PC-9 (cell line): ENCODE measurements around the gene CCNG1. TPM values are rescaled to one million over a fixed set of nuclear protein-coding genes. Genes with fewer than 3 reads are reported as not detected.

Experiments used
- BruUV-seq: library from RNA; stranded (reverse); fragments of 400-500 nt; replicated peaks from 2 replicates; lab custom pipeline; 2021; lab: Mats Ljungman, UMichigan
- CTCF ChIA-PET: fragments of 300-600 bp; sonication (Branson Sonifier 250); formaldehyde crosslinking; loops from one replicate; lab custom pipeline; 2022; ENCODE audit warnings: antibody characterized with exemption; lab: Charles Lee
- POLR2A ChIA-PET: fragments of 300-600 bp; sonication (Branson Sonifier 250); formaldehyde crosslinking; loops from one replicate; lab custom pipeline; 2022; ENCODE audit warnings: antibody characterized with exemption; ENCODE audit not compliant: unreplicated experiment; lab: Charles Lee
- DNase-seq, 2 experiments: peaks; one replicate each; pipeline versions ENCODE4 v3.0.0 to v3.0.0-alpha.2; 2015 to 2022; ENCODE audit warnings: mixed read lengths in 1 of 2
- H2AFZ ChIP-seq: fragments of 200-600 bp; sonication (generic); 2 replicates; pipeline ENCODE4 v1.8.1; 2017; ENCODE audit warnings: antibody characterized with exemption
- H3F3A ChIP-seq: fragments of 200-600 bp; sonication (generic); 2 replicates; pipeline ENCODE4 v1.8.1; 2017; ENCODE audit warnings: antibody characterized with exemption, mild to moderate bottlenecking, low read depth; ENCODE audit not compliant: insufficient read depth
- H3K27ac ChIP-seq: fragments of 200-600 bp; sonication (generic); 2 replicates; pipeline ENCODE4 v1.6.1; 2016; ENCODE audit warnings: mixed run types
- H3K27me3 ChIP-seq: fragments of 200-600 bp; sonication (generic); 2 replicates; pipeline ENCODE4 v1.6.1; 2016; ENCODE audit warnings: low read depth, mixed run types; ENCODE audit not compliant: insufficient read depth
- H3K36me3 ChIP-seq: fragments of 200-600 bp; sonication (generic); 2 replicates; pipeline ENCODE4 v1.6.1; 2016; ENCODE audit warnings: low read depth, mixed run types
- H3K4me1 ChIP-seq: fragments of 200-600 bp; sonication (generic); replicated peaks from 2 replicates; pipeline ENCODE4 v1.6.1; 2016; ENCODE audit warnings: mixed run types; ENCODE audit not compliant: insufficient read depth
- H3K4me2 ChIP-seq: fragments of 200-600 bp; sonication (generic); 2 replicates; pipeline ENCODE4 v1.6.1; 2017; ENCODE audit warnings: mixed run types
- H3K4me3 ChIP-seq: fragments of 200-600 bp; sonication (generic); 2 replicates; pipeline ENCODE4 v1.6.1; 2016; ENCODE audit warnings: mixed run types
- H3K79me2 ChIP-seq: fragments of 200-600 bp; sonication (generic); 2 replicates; pipeline ENCODE4 v1.6.1; 2017; ENCODE audit warnings: low read depth, mixed run types
- H3K9me2 ChIP-seq: fragments of 200-600 bp; sonication (generic); 2 replicates; pipeline ENCODE4 v1.8.1; 2017; ENCODE audit warnings: mild to moderate bottlenecking; ENCODE audit not compliant: insufficient read depth
- H3K9me3 ChIP-seq: fragments of 200-600 bp; sonication (generic); 2 replicates; pipeline ENCODE4 v1.8.1; 2016; ENCODE audit warnings: low read depth; ENCODE audit not compliant: insufficient read depth
- H4K20me1 ChIP-seq: fragments of 200-600 bp; sonication (generic); 2 replicates; pipeline ENCODE4 v1.8.1; 2017; ENCODE audit not compliant: insufficient read depth
- EZH2 ChIP-seq: fragments of 200-600 bp; sonication (generic); IDR thresholded peaks from 2 replicates; pipeline ENCODE4 v1.8.0; 2017; ENCODE audit warnings: antibody characterized with exemption, low read depth
- intact Hi-C: fragments of 100-400 bp; cut with micrococcal nuclease; formaldehyde crosslinking; loops from one replicate; pipeline ENCODE4 v1.10.0; 2022; ENCODE audit not compliant: unreplicated experiment
- total RNA-seq: library from RNA; stranded (reverse); gene quantifications from 2 replicates; pipeline ENCODE4 v1.2.3, GENCODE V29; 2021
- TF ChIP-seq, protein P1 (sequence below): fragments of 200-600 bp; sonication (generic); conservative IDR thresholded peaks from 2 replicates; pipeline ENCODE4 v1.6.1; 2017; ENCODE audit warnings: mixed run types, antibody characterized with exemption, mild to moderate bottlenecking, moderate library complexity

Gene CCNG1
- total RNA-seq, 1 experiment from 2014 or later, result 112 TPM

DNA sequence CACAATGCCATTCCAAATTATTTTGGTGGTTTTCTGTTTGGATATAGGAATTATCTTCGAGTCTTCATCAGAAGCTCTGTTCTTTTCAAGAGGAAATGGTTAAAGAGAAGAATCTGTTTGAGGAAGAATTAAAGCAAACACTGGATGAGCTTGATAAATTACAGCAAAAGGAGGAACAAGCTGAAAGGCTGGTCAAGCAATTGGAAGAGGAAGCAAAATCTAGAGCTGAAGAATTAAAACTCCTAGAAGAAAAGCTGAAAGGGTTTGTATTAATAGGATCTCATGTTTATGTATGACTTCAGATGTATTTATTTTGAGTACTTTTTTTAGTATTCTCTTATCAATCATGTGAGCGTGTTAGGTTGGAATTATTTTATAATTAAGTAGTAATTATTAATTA is 38.0 kb downstream of the CCNG1 start:
- Histone ChIP-seq H3K4me2 (no peak overlapping the region), H3F3A (peaks cover 4% of the 10 kb centered on the region; the same call in 1 of the 2 replicates), H3K79me2 (no peaks in the 10 kb centered on the region), H2AFZ (no peak overlapping the region), H3K9me3 (no peaks in the 10 kb centered on the region), H3K27me3 (no peaks in the 10 kb centered on the region), H3K9me2 (no peaks in the 10 kb centered on the region), H3K27ac (no peak overlapping the region), H3K36me3 (peaks cover 36% of the 10 kb centered on the region), H4K20me1 (peaks cover 5% of the 10 kb centered on the region; the same call in 1 of the 2 replicates), H3K4me1 (no peaks in the 10 kb centered on the region), H3K4me3 (no peak overlapping the region)
- POLR2A ChIA-PET, result no interaction called here
- CTCF ChIA-PET, result no interaction called here
- TF ChIP-seq EZH2, result no peak
- TF ChIP-seq, protein P1, sequence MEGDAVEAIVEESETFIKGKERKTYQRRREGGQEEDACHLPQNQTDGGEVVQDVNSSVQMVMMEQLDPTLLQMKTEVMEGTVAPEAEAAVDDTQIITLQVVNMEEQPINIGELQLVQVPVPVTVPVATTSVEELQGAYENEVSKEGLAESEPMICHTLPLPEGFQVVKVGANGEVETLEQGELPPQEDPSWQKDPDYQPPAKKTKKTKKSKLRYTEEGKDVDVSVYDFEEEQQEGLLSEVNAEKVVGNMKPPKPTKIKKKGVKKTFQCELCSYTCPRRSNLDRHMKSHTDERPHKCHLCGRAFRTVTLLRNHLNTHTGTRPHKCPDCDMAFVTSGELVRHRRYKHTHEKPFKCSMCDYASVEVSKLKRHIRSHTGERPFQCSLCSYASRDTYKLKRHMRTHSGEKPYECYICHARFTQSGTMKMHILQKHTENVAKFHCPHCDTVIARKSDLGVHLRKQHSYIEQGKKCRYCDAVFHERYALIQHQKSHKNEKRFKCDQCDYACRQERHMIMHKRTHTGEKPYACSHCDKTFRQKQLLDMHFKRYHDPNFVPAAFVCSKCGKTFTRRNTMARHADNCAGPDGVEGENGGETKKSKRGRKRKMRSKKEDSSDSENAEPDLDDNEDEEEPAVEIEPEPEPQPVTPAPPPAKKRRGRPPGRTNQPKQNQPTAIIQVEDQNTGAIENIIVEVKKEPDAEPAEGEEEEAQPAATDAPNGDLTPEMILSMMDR, result no peak
- intact Hi-C loops, result no loop called here
- BruUV-seq, result no TSS peak
- no peak for DNase-seq

DNA sequence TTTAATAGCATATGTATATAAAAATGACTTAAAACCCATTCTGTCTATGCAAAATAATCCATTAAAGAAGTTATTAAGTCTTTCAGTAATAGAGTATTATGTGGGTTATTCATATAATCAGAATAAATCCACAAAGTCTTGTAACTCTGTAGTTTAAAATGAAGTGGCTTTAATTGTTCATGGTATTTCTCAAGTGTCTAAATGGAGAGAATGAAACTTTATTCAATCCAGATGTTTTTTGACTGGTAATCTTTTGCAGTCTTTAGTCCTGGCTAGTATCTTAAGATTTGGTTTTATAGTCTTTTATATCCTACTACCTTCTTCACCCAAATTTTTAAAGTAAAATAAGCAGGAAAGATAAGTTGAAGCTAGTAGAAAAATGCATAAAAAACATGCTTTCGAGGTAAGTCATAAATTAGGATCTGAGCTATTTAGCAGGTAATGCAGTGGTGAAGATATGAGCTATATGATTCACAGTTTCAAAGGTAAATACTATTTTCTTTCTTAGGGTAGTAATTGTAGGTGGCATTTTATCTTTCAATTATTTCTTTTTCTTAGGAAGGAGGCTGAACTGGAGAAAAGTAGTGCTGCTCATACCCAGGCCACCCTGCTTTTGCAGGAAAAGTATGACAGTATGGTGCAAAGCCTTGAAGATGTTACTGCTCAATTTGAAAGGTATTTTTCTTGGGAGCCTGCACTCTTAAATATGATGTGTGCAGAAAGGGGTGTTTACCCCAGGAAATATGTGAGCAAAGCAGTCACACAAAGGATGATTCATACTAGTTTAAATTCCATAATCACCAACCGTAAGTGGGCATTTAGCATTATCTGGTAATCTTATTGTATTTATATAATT is 41.0 kb downstream of the CCNG1 start:
- CTCF ChIA-PET, result no interaction called here
- Histone ChIP-seq H3K79me2 (no peaks in the 10 kb centered on the region), H3F3A (peaks cover 4% of the 10 kb centered on the region; the same call in 1 of the 2 replicates), H2AFZ (no peak overlapping the region), H3K9me2 (no peaks in the 10 kb centered on the region), H3K36me3 (peaks cover 35% of the 10 kb centered on the region), H3K27ac (no peak overlapping the region), H4K20me1 (peaks cover 5% of the 10 kb centered on the region; the same call in 1 of the 2 replicates), H3K9me3 (no peaks in the 10 kb centered on the region), H3K4me2 (no peak overlapping the region), H3K4me1 (no peaks in the 10 kb centered on the region), H3K4me3 (no peak overlapping the region), H3K27me3 (no peaks in the 10 kb centered on the region)
- TF ChIP-seq EZH2, result no peak
- TF ChIP-seq, protein P1, result no peak
- POLR2A ChIA-PET, result interaction anchor here (0.9 kb wide), 1 partner anchor 18 kb away, joined by 7 read pairs; the partner anchor contains the start of genes HMMR and NUDCD2
- intact Hi-C loops, result no loop called here
- no TSS peak for BruUV-seq
- DNase-seq, result no peak

GRCh38 chr5:163478982-163479271 is 41.5 kb downstream of the CCNG1 start:
- peaks cover 5% of the 10 kb centered on the region; the same call in 1 of the 2 replicates for H4K20me1 ChIP-seq
- H3K4me2 ChIP-seq, result no peak overlapping the region
- H3K36me3 ChIP-seq, result peaks cover 30% of the 10 kb centered on the region
- no peak for DNase-seq
- no peaks in the 10 kb centered on the region for H3K9me2 ChIP-seq
- H3K4me3 ChIP-seq, result no peak overlapping the region
- CTCF ChIA-PET, result no interaction called here
- H3K27ac ChIP-seq, result no peak overlapping the region
- peaks cover 4% of the 10 kb centered on the region; the same call in 1 of the 2 replicates for H3F3A ChIP-seq
- no peak overlapping the region for H2AFZ ChIP-seq
- intact Hi-C loops, result no loop called here
- BruUV-seq, result no TSS peak
- H3K9me3 ChIP-seq, result no peaks in the 10 kb centered on the region
- no peaks in the 10 kb centered on the region for H3K4me1 ChIP-seq
- no peak for TF ChIP-seq EZH2
- TF ChIP-seq, protein P1, result no peak
- POLR2A ChIA-PET, result interaction anchor here (0.9 kb wide), 1 partner anchor 18 kb away, joined by 7 read pairs; the partner anchor contains the start of genes HMMR and NUDCD2
- H3K79me2 ChIP-seq, result no peaks in the 10 kb centered on the region
- no peaks in the 10 kb centered on the region for H3K27me3 ChIP-seq
